Measurements from ENCODE around the gene GALNT7.

Gene GALNT7

GRCh38 chr4:173237152-173237551, 68.5 kb downstream of the GALNT7 start:
- DNase-seq, result no peak

GRCh38 chr4:173237762-173238161, 69.2 kb downstream of the GALNT7 start:
- no peak for DNase-seq

- no peak for DNase-seq
These were observed 72.1 kb downstream of the GALNT7 start for GRCh38 chr4:173240696-173241095.

GRCh38 chr4:173242466-173243250, 74.0 kb downstream of the GALNT7 start:
- DNase-seq, result no peak

- DNase-seq, result no peak
These were observed 74.7 kb downstream of the GALNT7 start for GRCh38 chr4:173243321-173243720.

DNA sequence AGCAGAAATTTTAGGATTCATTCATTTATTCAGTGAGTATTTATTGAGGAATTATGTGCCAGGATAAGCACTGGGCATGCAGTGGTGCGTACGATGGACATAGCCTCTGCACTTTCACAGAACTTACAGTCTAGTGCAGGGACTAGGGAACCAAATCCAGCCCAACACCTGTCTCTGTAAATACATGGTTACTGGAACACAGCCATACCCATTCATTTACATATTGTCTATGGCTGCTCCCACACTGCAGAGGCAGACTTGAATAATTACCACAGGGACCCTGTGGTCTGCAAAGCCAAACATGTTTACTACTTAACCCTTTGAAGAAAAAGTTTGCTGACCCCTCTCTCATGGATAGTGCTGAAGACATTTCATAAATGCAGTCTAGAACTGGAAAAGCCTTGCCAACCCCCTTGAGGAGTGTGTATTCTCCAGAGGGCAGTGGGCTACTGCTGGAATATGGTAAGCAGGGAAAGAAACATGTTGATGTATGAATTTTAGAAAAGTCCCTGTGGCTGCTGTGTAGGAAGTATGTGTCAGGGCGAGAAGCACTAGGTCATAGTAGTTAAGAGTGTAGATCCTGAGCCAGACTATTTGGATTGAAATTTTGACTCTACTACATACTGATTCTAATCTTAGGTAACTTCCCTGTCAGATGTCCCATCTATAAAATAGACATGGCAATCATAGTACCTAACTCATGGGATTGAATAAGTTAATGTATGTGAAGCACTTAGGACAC, 75.5 kb downstream of the GALNT7 start:
- DNase-seq, result no peak

GRCh38 chr4:173245952-173246351, 77.3 kb downstream of the GALNT7 start:
- DNase-seq, result no peak

- peak in 1 of 2 donors; percentile 16 for DNase-seq
These were observed 78.1 kb downstream of the GALNT7 start for GRCh38 chr4:173246719-173247118.

- no peak for DNase-seq
These were observed 78.7 kb downstream of the GALNT7 start for GRCh38 chr4:173247321-173247720.

GRCh38 chr4:173248690-173249089, 80.1 kb downstream of the GALNT7 start:
- DNase-seq, result no peak

DNA sequence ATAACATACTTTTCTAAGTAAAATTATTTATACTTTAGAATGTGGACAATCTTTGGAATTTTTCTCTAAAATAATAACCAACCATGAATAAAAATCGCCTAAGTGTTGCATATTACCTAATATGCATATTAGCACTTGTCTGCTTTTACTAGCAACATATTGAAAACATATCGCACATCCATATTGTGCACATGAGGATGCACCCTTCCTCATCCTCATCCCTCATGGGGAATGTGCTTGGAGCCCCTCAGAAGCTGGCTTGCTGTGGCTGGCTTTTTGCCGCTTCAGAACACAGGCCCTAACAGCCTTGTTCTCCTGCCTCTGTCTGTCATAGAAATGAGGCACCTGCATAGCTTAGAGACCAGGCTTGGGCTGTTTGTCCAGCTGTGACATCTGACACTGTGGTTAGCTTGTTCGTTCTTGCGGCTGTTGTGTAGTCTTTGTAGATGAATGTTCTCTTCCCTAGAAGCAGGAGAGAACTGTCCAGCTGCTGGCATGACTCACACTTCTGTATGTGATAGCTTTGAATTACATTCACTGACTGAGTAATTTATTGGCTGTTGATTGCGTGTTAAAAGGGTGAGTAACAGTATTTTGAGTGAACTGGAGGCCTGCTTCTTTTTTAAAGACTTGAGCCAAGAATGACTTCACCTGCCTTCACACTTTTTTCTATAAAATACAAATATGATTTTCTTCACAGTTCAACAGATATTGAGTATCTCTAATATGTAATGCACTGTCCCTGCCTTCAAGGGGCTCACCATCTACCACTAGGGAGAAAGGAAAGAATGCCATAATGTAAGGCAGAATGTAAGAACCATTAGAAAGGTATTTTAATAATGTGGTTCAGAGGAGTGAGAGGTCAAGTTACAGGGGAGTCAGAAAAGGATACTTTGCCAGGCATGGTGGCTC, 83.7 kb downstream of the GALNT7 start:
- peak in 1 of 2 donors; percentile 98 for DNase-seq

DNA sequence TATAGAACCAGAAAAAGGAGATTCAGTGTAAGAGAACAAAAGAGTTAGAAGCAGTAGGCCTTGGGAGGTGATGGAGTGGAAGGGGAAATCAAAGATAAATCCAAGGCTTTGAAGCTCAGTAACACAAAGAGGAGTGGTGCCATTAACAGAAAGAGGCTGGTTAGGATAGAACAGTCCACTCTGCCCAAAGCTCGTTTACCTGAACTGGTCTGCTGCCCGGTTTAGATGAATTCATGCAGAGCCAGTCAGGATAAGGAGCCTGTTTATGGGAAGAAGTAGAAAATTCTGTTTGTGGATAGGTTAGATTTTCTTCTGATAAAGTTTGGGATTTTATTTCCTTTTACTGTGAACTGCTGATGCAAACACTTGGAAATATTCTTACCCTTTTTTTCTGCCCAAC, 85.0 kb downstream of the GALNT7 start:
- DNase-seq, result no peak

- no peak for DNase-seq
These were observed 86.0 kb downstream of the GALNT7 start for GRCh38 chr4:173254646-173255045.

- DNase-seq, result no peak
These were observed 88.2 kb downstream of the GALNT7 start for GRCh38 chr4:173256825-173257224.

DNA sequence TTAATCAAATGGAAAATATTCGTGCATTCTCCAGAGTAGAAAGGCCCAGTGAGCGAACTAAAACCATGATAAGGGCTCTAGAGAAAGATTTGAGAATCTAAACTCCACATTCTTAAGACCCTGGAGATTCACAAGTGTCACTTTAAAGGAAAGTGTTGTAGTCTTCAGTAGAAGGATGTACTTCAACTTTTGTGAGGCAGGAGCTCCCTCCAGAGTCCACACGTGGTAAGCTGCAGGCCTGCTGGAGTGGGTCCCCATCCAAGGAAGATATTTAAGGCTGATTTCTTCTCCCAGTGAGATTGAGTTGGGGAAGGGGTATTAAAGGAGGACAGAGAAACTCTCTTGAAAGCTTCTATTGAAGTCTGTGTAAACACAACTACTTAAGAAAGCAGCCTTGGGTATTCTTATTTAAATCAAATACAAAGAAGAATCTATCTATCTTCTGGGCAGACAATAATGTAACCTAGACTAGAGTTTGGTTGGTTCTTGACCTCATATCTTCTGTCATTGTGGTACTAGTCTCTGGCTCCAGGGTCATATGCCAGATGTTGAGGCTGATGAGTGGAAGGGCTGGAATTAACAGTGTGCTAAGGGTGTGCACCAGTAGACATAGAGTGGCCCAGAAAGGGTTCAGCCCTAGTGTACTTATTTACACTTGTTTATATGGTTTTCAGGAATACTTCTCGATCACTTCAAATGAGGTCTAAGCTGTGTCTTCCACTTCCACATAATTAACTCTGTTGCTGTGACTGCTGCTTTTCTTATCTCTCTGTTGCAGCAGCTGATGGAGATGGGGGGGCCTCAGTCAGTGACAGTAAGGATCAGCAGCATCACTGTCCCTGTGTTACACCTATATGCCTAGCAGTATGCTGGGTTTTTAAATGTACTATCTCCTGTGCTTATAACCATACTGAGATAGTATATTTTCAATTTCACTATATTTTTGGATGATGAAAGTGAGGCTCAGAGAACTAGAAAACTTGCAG, 89.4 kb downstream of the GALNT7 start:
- peak in 1 of 2 donors; percentile 56 for DNase-seq

DNA sequence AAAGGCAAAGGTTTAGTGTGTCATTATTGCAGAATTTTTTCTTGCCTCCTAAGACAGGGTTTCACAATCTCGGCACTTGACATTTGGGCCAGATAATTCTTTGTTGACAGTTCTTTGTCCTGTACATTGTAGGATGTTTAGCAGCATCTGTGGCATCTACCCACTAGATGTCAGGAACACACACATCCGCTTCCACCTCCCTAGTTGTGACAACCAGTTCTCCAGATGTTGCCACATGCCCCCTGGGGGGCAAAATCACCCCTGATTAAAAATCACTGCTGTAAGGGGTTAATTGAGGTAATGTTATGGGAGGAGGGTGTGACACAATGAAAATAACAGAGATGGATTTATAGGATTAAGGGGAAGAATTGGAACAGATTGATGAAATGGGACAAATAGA, 90.3 kb downstream of the GALNT7 start:
- no peak for DNase-seq

DNA sequence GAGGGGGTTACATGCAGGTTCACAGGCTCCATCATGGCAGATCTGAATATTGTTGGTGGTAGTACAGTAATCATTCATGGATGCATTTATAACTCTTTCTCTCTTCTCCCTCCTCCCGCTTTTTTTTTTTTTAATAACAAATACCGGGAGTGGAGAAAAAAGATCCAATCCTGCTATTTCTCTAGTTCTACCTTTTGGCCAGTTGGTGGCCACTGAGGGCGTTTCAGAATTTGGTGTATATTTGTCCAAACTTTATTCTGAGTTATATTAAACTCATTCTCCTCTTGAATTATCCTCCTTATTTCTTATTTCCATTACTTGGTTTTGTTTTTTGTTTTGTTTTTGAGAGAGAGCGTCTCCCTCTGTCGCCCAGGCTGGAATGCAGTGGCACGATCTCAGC, 90.7 kb downstream of the GALNT7 start:
- no peak for DNase-seq

GRCh38 chr4:173261052-173261451, 92.4 kb downstream of the GALNT7 start:
- no peak for DNase-seq

GRCh38 chr4:173262375-173262774, 93.8 kb downstream of the GALNT7 start:
- DNase-seq, result no peak

DNA sequence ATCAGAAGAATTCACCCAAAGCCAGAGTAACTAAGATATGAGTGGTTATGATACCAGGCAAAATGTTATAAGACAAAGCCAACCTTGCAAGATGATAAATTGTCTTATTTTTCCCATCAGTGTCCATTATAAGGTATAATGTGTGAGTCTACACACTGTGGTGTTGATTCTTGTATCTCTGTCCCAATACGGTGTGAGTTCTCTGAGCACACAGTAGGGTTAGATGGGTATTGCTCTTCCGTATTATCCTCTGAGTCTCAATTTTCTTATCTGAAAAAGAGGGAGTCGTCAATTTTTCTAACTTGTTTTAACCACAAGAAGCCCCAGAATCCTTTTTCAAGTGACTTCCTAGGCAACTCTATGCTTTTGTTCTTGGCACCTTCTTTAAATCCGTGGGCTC, 95.6 kb downstream of the GALNT7 start:
- no peak for DNase-seq

DNA sequence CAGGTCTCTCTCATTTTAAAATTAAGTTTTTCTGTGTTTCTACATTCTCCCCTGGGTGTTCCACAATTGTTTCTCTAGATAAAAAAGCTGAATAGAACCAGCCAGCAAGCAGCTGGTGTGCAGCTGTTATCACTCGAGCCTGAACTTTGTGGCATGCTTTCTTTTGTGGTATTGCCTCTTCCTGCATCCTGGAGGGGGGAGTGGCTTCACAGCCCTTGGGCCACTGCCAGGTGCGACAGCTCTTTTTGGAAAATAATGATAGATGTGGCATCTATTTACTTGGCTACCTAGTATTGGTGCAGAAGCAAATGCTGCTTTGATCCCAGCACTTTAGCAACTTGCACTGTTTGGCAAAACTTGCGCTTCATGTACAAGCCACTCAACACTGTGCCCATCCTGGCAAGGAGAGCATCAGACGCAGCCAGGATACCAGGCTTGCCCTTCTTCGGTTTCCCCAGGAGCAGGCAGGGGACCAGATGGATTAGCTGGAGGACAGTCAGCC, 96.1 kb downstream of the GALNT7 start:
- peak in 1 of 2 donors; percentile 53 for DNase-seq

DNA sequence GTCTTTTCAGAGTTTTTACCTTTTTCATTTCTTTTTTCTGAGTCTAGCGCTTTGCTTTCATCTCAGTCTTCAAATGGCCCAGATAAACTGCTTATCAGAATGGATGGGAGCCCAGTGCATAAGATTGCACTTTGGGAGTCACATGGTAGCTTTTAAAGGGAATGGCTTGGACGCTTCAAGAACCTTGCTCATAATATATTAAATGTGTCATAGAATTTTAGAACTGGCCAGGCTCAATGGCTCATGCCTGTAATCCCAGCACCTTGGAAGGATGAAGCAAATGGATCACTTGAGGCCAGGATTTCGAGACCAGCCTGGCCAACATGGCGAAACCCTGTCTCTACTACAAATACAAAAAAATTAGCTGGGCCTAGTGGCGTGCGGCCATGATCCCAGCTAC, 97.1 kb downstream of the GALNT7 start:
- DNase-seq, result no peak

Measured in bone marrow (tissue), 2 donors.